H1 (cell line): Measurements from ENCODE around the gene MPST. TPM values are rescaled to one million over a fixed set of nuclear protein-coding genes. Genes with fewer than 3 reads are reported as not detected.

Experiments used
- CTCF ChIA-PET: fragments of 300-600 bp; sonication (Branson Sonifier 250); formaldehyde crosslinking; loops from one replicate; lab custom pipeline; 2021; ENCODE audit not compliant: partially characterized antibody; lab: Charles Lee
- POLR2A ChIA-PET: fragments of 300-600 bp; sonication (Branson Sonifier 250); formaldehyde crosslinking; loops from one replicate; lab custom pipeline; 2021; ENCODE audit warnings: inconsistent platforms; ENCODE audit not compliant: partially characterized antibody; lab: Charles Lee
- DNase-seq, 2 experiments: peaks; one replicate each; pipeline versions ENCODE4 v3.0.0 to v3.0.0-alpha.2; 2010 to 2022; ENCODE audit warnings: low spot score in 2 of 2, low read depth in 1 of 2, mixed read lengths in 1 of 2
- FAIRE-seq: peaks from 2 replicates; lab custom pipeline; 2011; peaks lifted over from hg19 to GRCh38; lab: Jason Lieb, UNC
- H2AFZ ChIP-seq: 2 replicates; pipeline ENCODE4 v1.8.1; 2012; ENCODE audit warnings: low read length, inconsistent platforms
- H2AK5ac ChIP-seq: 2 replicates; pipeline ENCODE4 v1.6.1; 2013; ENCODE audit warnings: low read depth, low read length
- H2BK120ac ChIP-seq: replicated peaks from 2 replicates; pipeline ENCODE3; 2013; ENCODE audit warnings: low read depth, low read length, inconsistent platforms
- H2BK12ac ChIP-seq: 2 replicates; pipeline ENCODE4 v1.6.1; 2013; ENCODE audit warnings: low read depth, low read length
- H2BK15ac ChIP-seq: 2 replicates; pipeline ENCODE4 v1.6.1; 2013; ENCODE audit warnings: low read length
- H2BK20ac ChIP-seq: 2 replicates; pipeline ENCODE4 v1.6.1; 2013; ENCODE audit warnings: low read length
- H2BK5ac ChIP-seq: 2 replicates; pipeline ENCODE4 v1.6.1; 2013; ENCODE audit warnings: low read depth, low read length
- H3K14ac ChIP-seq: 2 replicates; pipeline ENCODE4 v1.6.1; 2013; ENCODE audit warnings: inconsistent platforms; ENCODE audit not compliant: insufficient read length
- H3K18ac ChIP-seq: 2 replicates; pipeline ENCODE4 v1.6.1; 2013; ENCODE audit warnings: low read length; ENCODE audit errors: extremely low read depth
- H3K23ac ChIP-seq: 2 replicates; pipeline ENCODE4 v1.6.1; 2013; ENCODE audit warnings: inconsistent platforms; ENCODE audit not compliant: insufficient read length
- H3K23me2 ChIP-seq: 2 replicates; pipeline ENCODE4 v1.6.1; 2013; ENCODE audit warnings: low read depth, low read length
- H3K27ac ChIP-seq: 2 replicates; pipeline ENCODE4 v1.6.1; 2011; ENCODE audit warnings: low read depth, low read length, inconsistent platforms
- H3K27me3 ChIP-seq, 4 experiments: replicated peaks in 1 of 4; 1 replicate in 1 of 4; 2 replicates in 3 of 4; pipeline versions ENCODE4 v1.6.1 to v1.8.1; 2011 to 2013; ENCODE audit warnings: low read length in 3 of 4, mild to moderate bottlenecking in 3 of 4, inconsistent platforms in 2 of 4, mixed read lengths in 2 of 4, moderate library complexity in 1 of 4; ENCODE audit not compliant: control insufficient read depth in 3 of 4, insufficient read depth in 3 of 4; ENCODE audit errors: extremely low read depth in 1 of 4
- H3K36me3 ChIP-seq, 4 experiments: 2 replicates each; pipeline versions ENCODE4 v1.6.1 to v1.8.1; 2011 to 2013; ENCODE audit warnings: mild to moderate bottlenecking in 4 of 4, low read length in 3 of 4, moderate library complexity in 2 of 4, control low read depth in 1 of 4, inconsistent platforms in 1 of 4; ENCODE audit not compliant: insufficient read depth in 4 of 4, control insufficient read depth in 2 of 4
- H3K4ac ChIP-seq: replicated peaks from 2 replicates; pipeline ENCODE3; 2013; ENCODE audit warnings: low read length, low read depth, mixed read lengths, inconsistent platforms; ENCODE audit not compliant: insufficient read length
- H3K4me1 ChIP-seq, 4 experiments: replicated peaks in 1 of 4; 1 replicate in 1 of 4; 2 replicates in 3 of 4; pipeline versions ENCODE4 v1.6.1 to v1.8.1; 2011 to 2013; ENCODE audit warnings: low read length in 3 of 4, inconsistent platforms in 2 of 4, mixed read lengths in 1 of 4; ENCODE audit not compliant: insufficient read depth in 4 of 4, control insufficient read depth in 3 of 4
- H3K4me2 ChIP-seq, 2 experiments: 2 replicates each; pipeline versions ENCODE4 v1.6.1 to v1.8.1; 2011 to 2013; ENCODE audit warnings: low read depth in 2 of 2, low read length in 2 of 2, control low read depth in 1 of 2, inconsistent platforms in 1 of 2, mild to moderate bottlenecking in 1 of 2; ENCODE audit not compliant: insufficient read depth in 1 of 2
- H3K4me3 ChIP-seq, 4 experiments: fragments of 200-600, 300-600 bp in 1 of 4; sonication (generic), shearing (Covaris generic), sonication (Bioruptor Twin) in 1 of 4; 2 replicates each; pipeline versions ENCODE4 v1.5.1 to v1.8.1; 2011 to 2016; ENCODE audit warnings: low read length in 4 of 4, low read depth in 3 of 4, control low read depth in 2 of 4, inconsistent platforms in 2 of 4, mild to moderate bottlenecking in 2 of 4, mixed read lengths in 1 of 4, moderate library complexity in 1 of 4; ENCODE audit not compliant: insufficient read depth in 2 of 4; ENCODE audit errors: extremely low read depth in 1 of 4
- H3K56ac ChIP-seq: replicated peaks from 2 replicates; pipeline ENCODE3; 2013; ENCODE audit warnings: low read depth, mild to moderate bottlenecking, mixed read lengths, low read length, inconsistent platforms; ENCODE audit not compliant: insufficient read length
- H3K79me1 ChIP-seq: 2 replicates; pipeline ENCODE4 v1.6.1; 2013; ENCODE audit warnings: low read depth, low read length, control low read depth
- H3K79me2 ChIP-seq, 2 experiments: 2 replicates each; pipeline versions ENCODE4 v1.6.1 to v1.8.1; 2012 to 2013; ENCODE audit warnings: low read length in 2 of 2, mild to moderate bottlenecking in 2 of 2, inconsistent platforms in 1 of 2; ENCODE audit not compliant: insufficient read depth in 2 of 2, control insufficient read depth in 1 of 2
- H3K9ac ChIP-seq, 4 experiments: replicated peaks in 1 of 4; 1 replicate in 1 of 4; 2 replicates in 3 of 4; pipeline versions ENCODE4 v1.6.1 to v1.8.1; 2011 to 2013; ENCODE audit warnings: low read depth in 3 of 4, low read length in 3 of 4, control low read depth in 2 of 4, mild to moderate bottlenecking in 2 of 4, moderate library complexity in 2 of 4, inconsistent platforms in 1 of 4; ENCODE audit errors: extremely low read depth in 1 of 4
- H3K9me3 ChIP-seq, 2 experiments: 2 replicates each; pipeline versions ENCODE4 v1.6.1 to v1.8.1; 2012 to 2013; ENCODE audit warnings: mild to moderate bottlenecking in 2 of 2, moderate library complexity in 2 of 2, control low read depth in 1 of 2, inconsistent platforms in 1 of 2, low read depth in 1 of 2, low read length in 1 of 2, mixed read lengths in 1 of 2; ENCODE audit not compliant: insufficient read depth in 2 of 2
- H4K20me1 ChIP-seq, 2 experiments: replicated peaks in 1 of 2; 2 replicates each; pipeline versions ENCODE3 to v1.8.1; 2011 to 2013; ENCODE audit warnings: inconsistent platforms in 2 of 2, low read length in 2 of 2, mild to moderate bottlenecking in 1 of 2; ENCODE audit not compliant: insufficient read depth in 2 of 2, control insufficient read depth in 1 of 2
- H4K5ac ChIP-seq: 2 replicates; pipeline ENCODE4 v1.6.1; 2013; ENCODE audit warnings: low read length, low read depth, mixed read lengths, inconsistent platforms; ENCODE audit not compliant: insufficient read length
- H4K8ac ChIP-seq: 2 replicates; pipeline ENCODE4 v1.8.0; 2013; ENCODE audit warnings: mild to moderate bottlenecking, moderate library complexity, low read length, inconsistent platforms; ENCODE audit not compliant: insufficient read depth; ENCODE audit errors: extremely low read depth
- H4K91ac ChIP-seq: replicated peaks from 2 replicates; pipeline ENCODE3; 2013; ENCODE audit warnings: low read length, mixed read lengths, inconsistent platforms; ENCODE audit not compliant: insufficient read length
- CTCF ChIP-seq, 3 experiments: IDR thresholded peaks; 1 replicate in 2 of 3; 2 replicates in 1 of 3; pipeline versions ENCODE4 v1.5.1 to v1.6.1; 2011; ENCODE audit warnings: low read length in 3 of 3, mild to moderate bottlenecking in 3 of 3, inconsistent platforms in 2 of 3, low read depth in 1 of 3, moderate library complexity in 1 of 3; ENCODE audit not compliant: insufficient read depth in 1 of 3; ENCODE audit errors: control extremely low read depth in 1 of 3
- JUND ChIP-seq: IDR thresholded peaks from 2 replicates; pipeline ENCODE4 v1.6.1; 2011; ENCODE audit warnings: mild to moderate bottlenecking, improper control_type of control experiment, low read length
- KDM1A ChIP-seq: fragments of 200-600, 300-600 bp; sonication (generic); IDR thresholded peaks from 2 replicates; pipeline ENCODE4 v1.7.1; 2016; ENCODE audit warnings: mild to moderate bottlenecking, low read length, borderline replicate concordance
- POLR2A ChIP-seq, 2 experiments: IDR thresholded peaks; 1 replicate in 1 of 2; 2 replicates in 1 of 2; pipeline ENCODE4 v1.6.1; 2011; ENCODE audit warnings: low read depth in 2 of 2, low read length in 2 of 2, mild to moderate bottlenecking in 2 of 2; ENCODE audit errors: control extremely low read depth in 1 of 2
- POU5F1 ChIP-seq: IDR thresholded peaks from 2 replicates; pipeline ENCODE4 v1.6.1; 2011; ENCODE audit warnings: low read depth, mild to moderate bottlenecking, low read length, moderate library complexity
- SAP30 ChIP-seq: fragments of 300-600 bp; sonication (generic); IDR thresholded peaks from 2 replicates; pipeline ENCODE4 v1.7.1; 2012; ENCODE audit warnings: low read length, moderate library complexity, mild to moderate bottlenecking, inconsistent platforms; ENCODE audit not compliant: insufficient read depth, insufficient replicate concordance
- SP4 ChIP-seq: IDR thresholded peaks from 2 replicates; pipeline ENCODE4 v1.6.1; 2012; ENCODE audit warnings: low read length, inconsistent platforms
- USF2 ChIP-seq: IDR thresholded peaks from 2 replicates; pipeline ENCODE4 v1.6.1; 2011; ENCODE audit warnings: low read length, improper control_type of control experiment
- WGBS, 2 experiments: shearing (Covaris generic) in 1 of 2; methylation state at CpG; one replicate each; pipeline versions ENCODE4 v1.1.6 to v1.1.7; 2013 to 2015; ENCODE audit warnings: low lambda C conversion rate in 2 of 2, mixed read lengths in 2 of 2, inconsistent platforms in 1 of 2, low coverage in 1 of 2, missing lambda C conversion rate in 1 of 2; ENCODE audit not compliant: insufficient replicate concordance in 2 of 2, insufficient coverage in 1 of 2, insufficient read length in 1 of 2; ENCODE audit errors: extremely low coverage in 1 of 2, missing lambda C conversion rate in 1 of 2; 5-methylcytosine and 5-hydroxymethylcytosine counted together
- polyA plus RNA-seq, 7 experiments: library from polyadenylated mRNA; depleted of rRNA in 3 of 7; stranded (reverse) in 5 of 7; unstranded in 2 of 7; fragments of >200 nt in 5 of 7; fragments of 200-250 nt in 2 of 7; gene quantifications; 1 replicate in 5 of 7; 2 replicates in 1 of 7; 4 replicates in 1 of 7; pipeline versions ENCODE4 v1.2.1 to v1.2.3, GENCODE V29; 2011 to 2013; ENCODE audit warnings: missing spikeins in 2 of 7, mixed read lengths in 2 of 7
- total RNA-seq: library from RNA; stranded (reverse); fragmentation: NEBNext Ultra II Directional; extraction: Animal tissue kit (Norgen Biotek cat#: 25700); gene quantifications from 2 replicates; pipeline ENCODE4 v1.2.1, GENCODE V29; 2021

The MPST gene
- total and polyA plus RNA-seq, 2 of the 8 experiments (the other 6 are each of a cell fraction or from before 2014, with no cell fraction given): 86.0 to 124 TPM

GRCh38 chr22:37060801-37061610, 41.5 kb downstream of the MPST start:
- Histone ChIP-seq H3K18ac (no peak overlapping the region), H3K9ac (no peak overlapping the region), H4K91ac (no peak overlapping the region), H2AFZ (no peak overlapping the region), H3K36me3 (peaks cover 0 to 8% (median 2%) of the 10 kb centered on the region in 4 experiments; a peak in 4 of 8 replicates), H2BK120ac (no peak overlapping the region), H3K4me3 (no peak overlapping the region), H2BK15ac (no peak overlapping the region), H4K5ac (no peak overlapping the region), H3K56ac (no peak overlapping the region), H3K4me2 (no peak overlapping the region), H3K79me1 (no peaks in the 10 kb centered on the region), H3K4ac (no peak overlapping the region), H2AK5ac (no peak overlapping the region), H3K23me2 (no peaks in the 10 kb centered on the region; the same call in 1 of the 2 replicates), H2BK20ac (no peak overlapping the region), H3K14ac (no peak overlapping the region), H3K79me2 (no peaks in the 10 kb centered on the region), H3K9me3 (no peaks in the 10 kb centered on the region), H4K20me1 (peaks cover 0 to 8% of the 10 kb centered on the region in 2 experiments), H3K23ac (no peak overlapping the region), H4K8ac (no peak overlapping the region), H3K4me1 (peaks cover 0 to 20% (median 12%) of the 10 kb centered on the region in 4 experiments; a peak in 6 of 7 replicates), H3K27me3 (peaks cover 0 to 8% (median 5%) of the 10 kb centered on the region in 4 experiments; a peak in 4 of 7 replicates), H2BK12ac (no peak overlapping the region), H2BK5ac (no peak overlapping the region), H3K27ac (no peak overlapping the region)
- ChIA-PET CTCF (interaction anchor here (1.5 kb wide), 1 partner anchor 28 kb away, joined by 4 read pairs; no protein-coding TSS in a partner anchor), POLR2A (interaction anchor here (1.0 to 1.1 kb wide), 3 partner anchors 9 to 42 kb away, joined by 3 to 4 read pairs (median 4); partner anchors contain the start of gene KCTD17)
- FAIRE-seq (no peak), DNase-seq (no peak)
- 88% methylated on average over 26 of the region's 28 CpGs; no CpG with 5 or more reads in 1 of the 2 experiments for WGBS, 2 experiments
- no peak for TF ChIP-seq CTCF (IDR thresholded peaks at IDR 0.05; ENCODE audit: control extremely low read depth in 1 of 3, insufficient read depth in 1 of 3, low read depth in 1 of 3, low read length in 3 of 3)
- TF ChIP-seq SAP30: no peak
- no peak for TF ChIP-seq POU5F1
- no peak for TF ChIP-seq KDM1A
- TF ChIP-seq POLR2A (IDR thresholded peaks at IDR 0.05; ENCODE audit: control extremely low read depth in 1 of 2, low read depth in 2 of 2, low read length in 2 of 2): no peak
- no peak for TF ChIP-seq USF2
- no peak for TF ChIP-seq SP4
- no peak for TF ChIP-seq JUND
